GM19463 (cell line): ENCODE results near the gene ABL1.

ENCODE experiments used
- ATAC-seq: cut with Tn5 transposase; IDR thresholded peaks from one replicate; pipeline ENCODE4 v1.9.1; 2021; ENCODE audit warnings: mild to moderate bottlenecking, moderate library complexity; ENCODE audit not compliant: unreplicated experiment

The ABL1 gene

GRCh38 chr9:130887494-130888144, 52.6 kb downstream of the ABL1 start:
- no peak for ATAC-seq

DNA sequence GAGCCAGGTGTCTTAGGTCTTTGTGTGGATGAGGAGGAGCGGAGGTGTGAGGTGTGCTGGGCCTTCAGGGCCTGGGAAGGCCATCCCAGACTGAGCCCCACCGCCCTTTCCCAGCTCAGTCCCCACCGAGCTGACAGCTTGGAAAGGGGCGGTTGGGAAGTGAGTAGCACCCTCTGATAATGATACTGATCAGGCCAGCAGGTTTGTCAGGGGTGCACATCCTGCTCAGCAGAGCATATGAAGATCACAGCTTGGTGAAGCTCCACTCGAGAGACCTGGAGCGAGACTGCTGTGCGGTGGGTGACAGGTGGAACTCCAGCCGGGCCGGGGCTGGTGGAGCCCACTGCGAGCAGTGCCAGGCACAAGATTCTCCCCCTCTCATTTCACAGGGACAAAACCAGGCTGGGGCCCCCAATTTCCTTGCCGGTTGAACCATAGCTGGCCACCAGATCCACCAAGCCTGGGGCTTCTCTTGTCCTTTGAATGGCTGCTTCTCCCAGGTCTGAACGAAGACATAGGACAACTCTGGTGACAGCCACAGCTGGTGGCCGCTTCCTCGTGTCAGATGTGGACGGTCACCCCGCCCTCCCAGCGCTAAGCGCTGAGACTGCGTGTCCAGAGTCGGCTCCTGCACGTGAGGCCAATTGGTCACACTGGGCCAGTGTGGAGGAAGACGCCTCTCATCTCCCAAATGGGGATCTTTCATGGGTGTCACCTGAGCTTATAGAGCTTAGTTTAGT, 53.3 kb downstream of the ABL1 start:
- ATAC-seq, result no peak

GRCh38 chr9:130890124-130890523, 55.1 kb downstream of the ABL1 start:
- no peak for ATAC-seq

DNA sequence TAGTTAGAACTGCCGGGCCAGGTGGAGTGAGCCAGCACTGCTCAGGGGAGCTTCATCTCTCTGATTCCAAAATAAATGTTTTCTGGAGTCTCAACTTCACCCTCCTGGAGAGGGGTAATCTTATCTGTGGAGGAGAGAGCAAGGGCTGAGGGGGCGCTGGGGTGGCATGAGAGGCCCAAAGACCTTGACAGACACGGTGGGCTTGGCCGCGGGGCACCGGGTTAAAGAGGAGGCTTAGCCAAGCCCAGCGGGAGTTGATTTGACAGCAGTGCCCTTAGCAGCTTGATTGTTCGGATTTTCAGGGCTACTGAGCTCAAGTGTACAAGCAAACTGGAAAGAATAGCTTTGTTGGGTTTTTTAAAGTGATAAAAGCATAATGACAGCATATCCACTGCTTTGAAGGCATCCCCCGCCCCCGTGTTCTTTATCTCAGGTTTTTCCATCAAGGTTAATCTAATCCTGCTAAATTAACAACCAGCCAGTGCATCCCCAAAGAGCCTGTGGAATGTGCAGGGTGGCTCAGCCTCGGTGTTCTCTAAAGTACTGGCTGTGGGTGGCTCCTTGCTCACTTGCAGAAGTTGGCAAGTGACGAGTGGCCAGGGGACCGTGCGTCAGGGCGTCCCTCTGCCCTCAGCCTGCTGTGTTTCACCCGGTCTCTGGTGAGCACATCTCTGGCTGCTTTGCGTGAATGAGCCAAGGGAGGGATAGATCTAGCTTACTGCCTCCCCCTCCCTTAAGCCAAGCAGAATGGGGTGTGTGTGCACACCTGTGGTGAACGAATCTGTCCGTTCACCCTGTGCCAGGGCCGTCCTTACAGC, 56.0 kb downstream of the ABL1 start:
- no peak for ATAC-seq

DNA sequence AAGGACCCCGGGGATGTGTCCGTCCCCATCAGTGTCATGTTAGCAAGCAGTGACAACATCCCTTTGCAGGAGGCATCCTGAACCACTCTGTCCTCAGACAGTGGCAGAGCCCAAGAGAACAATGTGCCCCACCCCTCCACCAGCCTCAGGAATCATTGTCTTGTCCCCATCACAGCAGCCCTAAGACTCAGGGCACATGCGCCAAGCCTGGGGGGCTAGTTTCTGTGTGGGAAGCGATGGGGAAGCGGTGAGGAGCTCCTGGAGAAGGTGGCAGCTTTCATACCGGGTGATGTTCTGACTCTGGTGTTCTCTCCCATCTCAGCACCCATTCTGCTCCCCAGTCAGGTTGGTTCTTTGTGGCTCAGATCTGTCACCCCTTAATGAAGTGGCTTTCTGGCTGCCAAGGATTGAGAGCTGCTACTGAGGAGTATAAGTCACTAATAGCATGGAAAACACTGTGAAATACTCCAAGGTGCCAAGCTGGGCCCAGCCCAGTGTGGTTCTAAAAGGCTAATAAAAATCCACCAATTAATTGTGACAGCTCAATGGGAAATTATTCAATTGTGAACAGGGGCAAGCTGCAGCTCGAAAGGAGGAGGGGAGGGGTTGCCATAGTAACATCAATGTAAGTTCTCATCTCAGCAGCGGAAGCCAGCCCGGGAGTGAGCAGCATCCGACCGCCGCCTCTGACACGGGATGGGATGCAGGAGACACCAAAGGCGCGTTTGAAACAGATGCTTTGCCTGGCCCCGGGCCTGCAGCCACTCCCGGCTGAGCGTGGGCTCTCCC, 56.8 kb downstream of the ABL1 start:
- ATAC-seq, result no peak

GRCh38 chr9:130892477-130893304, 57.6 kb downstream of the ABL1 start:
- ATAC-seq, result no peak

DNA sequence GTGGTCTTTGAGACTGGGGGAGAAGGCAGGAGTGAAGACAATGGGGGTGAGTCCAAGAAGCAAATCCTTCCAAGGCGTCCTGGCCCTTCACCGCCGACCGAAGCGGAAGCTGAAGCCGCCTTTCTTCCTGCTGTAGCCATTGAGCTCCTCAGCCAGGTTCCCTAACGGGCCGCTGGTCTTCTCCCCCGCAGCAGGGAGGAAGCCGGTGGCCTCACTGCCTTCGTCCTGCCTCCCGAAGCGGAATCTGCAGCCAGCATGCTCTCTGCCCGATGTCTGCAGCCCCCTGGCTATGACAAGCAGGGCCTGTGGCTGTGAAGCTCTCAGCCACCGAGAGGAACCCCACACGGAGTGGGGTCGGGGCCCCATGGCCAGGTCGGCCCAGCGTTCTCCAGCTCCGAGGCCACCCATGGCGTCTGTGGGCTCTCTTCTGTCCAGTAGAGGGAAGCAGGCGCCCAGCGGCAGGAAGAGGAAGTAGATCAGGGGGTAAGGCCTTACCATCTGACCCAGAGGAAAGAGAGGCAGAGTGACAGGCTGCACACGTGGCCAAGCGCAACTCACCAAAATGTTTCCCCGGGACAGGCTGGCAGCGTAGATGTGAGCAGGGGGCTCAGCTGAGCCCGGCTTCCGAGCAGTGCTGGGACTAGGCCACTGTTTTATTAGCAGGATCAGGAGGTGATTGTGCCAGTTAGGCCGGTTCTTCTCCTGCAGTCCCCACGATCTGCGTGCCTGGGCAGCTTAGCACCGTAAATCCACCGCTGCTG, 58.5 kb downstream of the ABL1 start:
- ATAC-seq, result no peak

GRCh38 chr9:130894546-130894945, 59.5 kb downstream of the ABL1 start:
- ATAC-seq, result no peak

DNA sequence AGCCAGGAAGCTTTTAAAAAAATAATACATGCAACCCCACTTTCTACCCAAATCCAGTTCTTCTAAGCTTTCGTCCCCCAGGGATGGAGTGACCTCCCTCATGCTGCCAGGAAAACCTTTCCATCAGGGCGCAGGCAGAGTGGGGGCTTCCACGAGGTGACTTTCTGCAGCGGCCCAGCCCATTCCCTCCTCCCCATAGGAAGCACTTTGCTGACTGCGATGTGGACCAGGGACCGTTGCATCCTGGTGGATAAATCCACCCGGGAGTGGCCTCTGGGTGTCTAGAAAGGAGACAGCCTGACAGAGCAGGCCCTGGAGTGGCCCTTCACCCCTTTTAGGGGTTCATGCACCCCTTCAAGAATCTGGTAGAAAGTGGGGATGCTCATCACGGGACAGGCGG, 60.0 kb downstream of the ABL1 start:
- ATAC-seq, result no peak

DNA sequence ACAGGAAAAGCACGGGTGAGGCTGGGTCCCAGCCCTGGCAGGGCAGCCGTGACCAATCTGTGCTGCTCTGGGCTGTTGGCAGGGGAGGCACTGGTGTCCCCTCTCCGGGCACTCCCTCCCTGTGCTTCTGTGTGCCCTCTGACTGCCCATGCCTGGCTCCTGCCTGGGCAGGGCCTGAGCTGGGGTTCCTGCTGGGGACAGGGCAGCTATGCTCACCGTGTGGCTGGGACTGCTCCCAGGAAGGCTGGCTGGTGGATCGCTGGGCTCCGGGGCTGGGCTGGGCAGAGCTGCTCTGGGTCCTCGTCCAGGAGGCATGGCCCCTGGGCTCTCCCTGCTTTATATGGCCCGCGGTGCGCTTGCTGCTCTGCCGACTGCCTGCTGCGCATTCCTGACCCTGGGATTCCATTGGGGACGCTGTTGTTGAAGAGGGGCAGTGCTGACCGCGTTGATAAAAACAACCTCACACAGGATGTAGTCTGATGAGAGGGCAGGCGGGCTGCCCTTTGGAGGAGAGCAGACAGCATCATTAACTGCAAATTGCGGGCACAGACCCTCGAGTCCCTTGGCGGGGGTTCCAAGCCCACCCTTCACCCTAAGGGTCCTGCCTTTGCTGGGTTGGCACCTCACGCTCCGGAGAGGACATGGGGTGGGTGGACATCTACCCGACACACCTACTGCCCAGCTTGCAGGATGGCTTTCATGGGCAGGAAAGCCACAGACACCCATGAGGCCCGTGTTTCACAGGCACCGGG, 60.6 kb downstream of the ABL1 start:
- no peak for ATAC-seq

DNA sequence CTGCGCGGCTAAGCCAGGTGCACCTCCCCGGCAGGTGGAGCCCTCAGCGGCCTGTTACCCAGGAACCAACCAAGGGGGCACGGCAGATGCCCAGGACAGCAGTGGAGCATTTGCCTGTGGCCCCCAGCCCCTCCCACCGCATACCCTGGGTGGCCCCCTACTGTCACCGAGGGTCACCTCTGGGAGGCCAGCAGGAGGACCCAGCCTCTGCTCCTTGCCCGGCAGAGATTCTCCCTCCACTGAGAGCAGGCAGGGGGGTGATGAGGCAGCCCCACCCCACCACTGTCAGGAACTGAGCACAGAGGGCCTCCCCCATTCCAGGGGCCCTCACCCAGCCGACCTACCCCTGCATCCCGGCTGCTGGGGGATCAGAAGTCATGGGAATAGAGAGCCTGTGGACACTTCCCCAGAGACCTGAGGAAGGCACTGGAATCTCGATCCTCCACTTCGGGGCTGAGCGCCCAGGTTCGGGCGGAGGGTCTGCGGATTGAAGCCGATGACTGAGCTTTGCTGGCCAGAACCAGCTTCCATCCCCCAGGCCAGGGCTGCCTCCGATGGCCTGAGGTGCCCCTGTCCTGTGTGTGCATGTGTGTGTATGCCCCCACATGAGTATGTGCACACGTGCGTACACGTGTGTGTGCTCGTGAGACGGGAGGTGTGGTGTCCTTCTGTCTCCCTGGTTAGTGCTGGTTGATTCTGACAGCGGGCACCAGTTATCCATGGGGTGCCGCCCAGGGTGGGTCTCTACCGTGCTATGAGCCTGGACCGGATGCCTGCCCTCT, 61.4 kb downstream of the ABL1 start, which contains the start of gene QRFP:
TSS of gene QRFP (minus strand) at position 580 of the 782 bp plus-strand sequence. CDS start 2,974 bp downstream, outside the sequence.
- no peak for ATAC-seq

DNA sequence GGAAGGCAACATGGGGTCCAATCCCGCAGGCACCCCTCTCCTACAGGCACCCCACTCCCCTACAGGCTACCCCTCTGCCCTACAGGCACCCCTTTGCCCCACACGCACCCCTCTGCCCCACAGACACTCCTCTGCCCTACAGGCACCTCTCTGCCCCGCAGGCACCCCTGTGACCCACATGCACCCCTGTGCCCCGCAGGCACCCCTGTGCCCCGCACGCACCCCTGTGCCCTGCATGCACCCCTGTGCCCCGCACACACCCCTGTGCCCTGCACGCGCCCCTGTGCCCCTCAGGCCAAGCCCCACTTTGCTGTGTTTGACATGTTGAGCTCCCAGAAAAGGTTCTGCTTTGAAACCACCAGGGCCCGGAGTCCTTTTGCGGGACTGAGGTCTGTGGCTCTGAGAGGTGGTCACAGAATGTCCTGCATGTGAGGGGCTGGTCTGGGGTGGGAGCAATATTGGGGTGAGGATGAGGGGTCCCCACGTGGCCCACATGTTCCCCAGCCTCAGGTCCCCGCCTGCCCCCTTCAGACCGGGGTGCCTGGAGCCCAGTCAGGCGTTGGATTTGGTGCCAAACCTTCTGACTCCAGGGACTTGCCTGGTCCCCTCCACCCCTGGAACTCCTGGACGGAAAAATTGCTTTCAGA, 62.2 kb downstream of the ABL1 start:
- ATAC-seq, result no peak

GRCh38 chr9:130897848-130898551, 62.9 kb downstream of the ABL1 start:
- ATAC-seq, result no peak

DNA sequence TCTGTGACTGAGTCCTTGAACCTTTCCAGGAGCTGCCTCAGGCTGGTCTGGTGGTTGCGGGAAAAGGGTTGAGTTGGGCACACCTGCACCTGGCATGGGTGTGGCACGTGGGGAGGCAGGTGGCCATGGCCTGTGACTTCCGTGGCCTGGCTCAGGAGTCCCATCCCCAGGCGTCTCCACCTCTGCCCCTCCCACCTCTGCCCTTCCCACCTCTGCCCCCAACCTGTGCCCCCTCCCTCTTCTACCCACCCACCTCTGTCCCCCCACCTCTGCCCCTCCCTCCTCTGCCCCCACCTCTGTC, 63.4 kb downstream of the ABL1 start:
- ATAC-seq, result no peak

DNA sequence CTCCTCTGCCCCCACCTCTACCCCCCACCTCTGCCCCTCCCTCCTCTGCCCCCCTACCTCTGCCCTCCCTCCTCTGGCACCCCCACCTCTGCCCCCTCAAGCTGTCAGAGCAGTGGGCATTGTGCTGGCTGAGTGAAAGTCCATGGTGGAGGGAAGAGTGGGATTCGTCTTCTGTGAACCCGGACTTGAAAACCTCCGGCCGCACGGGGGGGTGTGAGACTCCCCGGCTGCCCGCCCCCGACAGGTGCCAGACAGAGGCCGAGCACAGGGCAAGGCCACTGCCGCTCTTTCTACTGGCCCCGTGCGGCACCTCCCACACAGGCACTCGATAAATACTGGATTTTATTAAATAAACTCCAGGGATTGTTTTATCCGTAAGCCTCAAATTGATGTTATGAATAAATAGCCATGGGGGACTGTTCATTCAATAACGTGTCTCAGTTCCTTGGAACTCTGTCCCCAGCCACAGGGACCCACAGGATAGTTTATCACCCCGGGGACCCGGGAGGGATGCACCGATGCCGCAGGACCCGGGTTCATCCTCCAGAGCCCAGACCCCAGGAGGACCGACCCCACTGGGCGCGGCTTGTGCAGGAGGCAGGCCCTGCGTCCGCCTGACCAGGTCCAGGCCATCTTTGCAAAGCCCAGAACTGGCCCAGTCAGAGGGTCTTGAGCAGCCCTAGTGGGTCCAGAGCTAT, 64.1 kb downstream of the ABL1 start:
- ATAC-seq, result no peak
